NCI-H2029 treated with DMSO at 0.1 percent for 48 hours (cell line): ENCODE data around the gene KLK10.

Experiments used
- DNase-seq: peaks from one replicate; lab custom pipeline; 2025; lab: John Stamatoyannopoulos, UW

Gene KLK10

GRCh38 chr19:50967929-50968715, 51.4 kb downstream of the KLK10 start:
- DNase-seq = no peak

GRCh38 chr19:50964266-50964665, 55.2 kb downstream of the KLK10 start:
- no peak for DNase-seq

GRCh38 chr19:50963381-50963780, 56.1 kb downstream of the KLK10 start:
- no peak for DNase-seq
